HL-60 (cell line): ENCODE results near the gene DLG4.

Experiments
- DNase-seq, 2 experiments: peaks; one replicate each; pipeline ENCODE4 v3.0.0-alpha.2; 2010 to 2020; ENCODE audit warnings: low read depth in 1 of 2, low spot score in 1 of 2
- H3K27ac ChIP-seq: fragments of 250-450 bp; sonication (Bioruptor Pico); replicated peaks from 2 replicates; pipeline ENCODE4 v1.5.1; 2020; ENCODE audit warnings: mild to moderate bottlenecking, moderate library complexity
- H3K27me3 ChIP-seq: fragments of 250-450 bp; sonication (Bioruptor Pico); 2 replicates; pipeline ENCODE4 v1.5.1; 2021; ENCODE audit warnings: mild to moderate bottlenecking, moderate library complexity; ENCODE audit not compliant: insufficient read depth, poor library complexity, severe bottlenecking
- H3K4me3 ChIP-seq: replicated peaks from 2 replicates; pipeline ENCODE4 v1.5.1; 2011; ENCODE audit warnings: mild to moderate bottlenecking, control low read depth, low read length; ENCODE audit not compliant: insufficient read depth
- GABPA ChIP-seq: IDR thresholded peaks from 2 replicates; pipeline ENCODE4 v1.6.1; 2012; ENCODE audit warnings: low read depth
- POLR2AphosphoS5 ChIP-seq: IDR thresholded peaks from 2 replicates; pipeline ENCODE4 v1.6.1; 2012; ENCODE audit warnings: low read depth
- REST ChIP-seq: IDR thresholded peaks from 2 replicates; pipeline ENCODE4 v1.6.1; 2012; ENCODE audit warnings: low read depth; ENCODE audit not compliant: insufficient replicate concordance
- SPI1 ChIP-seq: IDR thresholded peaks from 2 replicates; pipeline ENCODE4 v1.6.1; 2012; ENCODE audit warnings: low read depth, mild to moderate bottlenecking, borderline replicate concordance
- microRNA-seq: library from miRNA; unstranded; fragments of <30 nt; microRNA quantifications from one replicate; pipeline ENCODE4, GENCODE V29; 2018
- TF ChIP-seq, protein P1 (sequence below): IDR thresholded peaks from one replicate; pipeline ENCODE4 v1.5.1; 2011; ENCODE audit warnings: low read length, control low read depth, inconsistent platforms; ENCODE audit not compliant: insufficient read depth

The DLG4 gene

GRCh38 chr17:7139400-7139799, 80.2 kb downstream of the DLG4 start:
- H3K27me3 ChIP-seq: no peaks in the 10 kb centered on the region
- H3K4me3 ChIP-seq: no peak overlapping the region
- H3K27ac ChIP-seq: no peak overlapping the region
- DNase-seq: no peak
- TF ChIP-seq POLR2AphosphoS5: no peak
- no peak for TF ChIP-seq GABPA
- no peak for TF ChIP-seq REST
- no peak for TF ChIP-seq SPI1

DNA sequence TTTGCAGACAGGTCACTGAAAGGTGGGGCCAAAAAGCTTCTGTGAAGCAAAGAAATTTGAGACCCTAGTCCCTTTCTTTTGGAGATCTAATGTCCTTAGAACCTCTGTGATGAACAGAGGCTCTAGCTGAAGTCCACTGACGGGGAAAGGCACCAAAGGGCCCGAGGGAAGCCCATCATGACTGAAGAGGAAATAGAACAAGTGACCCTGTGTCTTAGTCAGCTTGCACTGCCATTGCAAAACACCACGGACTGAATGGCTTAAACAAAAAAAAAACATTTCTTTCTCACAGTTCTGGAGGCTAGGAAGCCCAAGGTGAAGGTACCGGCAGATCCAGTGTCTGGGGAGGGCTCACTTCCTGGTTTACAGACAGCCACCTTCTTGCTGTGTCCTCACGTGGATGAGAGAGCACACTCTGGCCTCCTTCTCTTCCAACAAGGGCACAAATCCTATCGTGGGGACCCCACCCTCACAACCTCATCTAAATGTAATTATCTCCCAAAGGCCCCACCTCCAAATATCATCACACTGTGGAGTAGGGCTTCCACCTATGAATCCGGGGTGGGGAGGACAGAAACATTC, 80.7 kb downstream of the DLG4 start:
- Histone ChIP-seq H3K4me3 (no peak overlapping the region), H3K27me3 (no peaks in the 10 kb centered on the region), H3K27ac (no peak overlapping the region)
- no peak for DNase-seq
- no peak for TF ChIP-seq REST
- no peak for TF ChIP-seq SPI1
- TF ChIP-seq GABPA: no peak
- no peak for TF ChIP-seq POLR2AphosphoS5
- TF ChIP-seq, protein P1, sequence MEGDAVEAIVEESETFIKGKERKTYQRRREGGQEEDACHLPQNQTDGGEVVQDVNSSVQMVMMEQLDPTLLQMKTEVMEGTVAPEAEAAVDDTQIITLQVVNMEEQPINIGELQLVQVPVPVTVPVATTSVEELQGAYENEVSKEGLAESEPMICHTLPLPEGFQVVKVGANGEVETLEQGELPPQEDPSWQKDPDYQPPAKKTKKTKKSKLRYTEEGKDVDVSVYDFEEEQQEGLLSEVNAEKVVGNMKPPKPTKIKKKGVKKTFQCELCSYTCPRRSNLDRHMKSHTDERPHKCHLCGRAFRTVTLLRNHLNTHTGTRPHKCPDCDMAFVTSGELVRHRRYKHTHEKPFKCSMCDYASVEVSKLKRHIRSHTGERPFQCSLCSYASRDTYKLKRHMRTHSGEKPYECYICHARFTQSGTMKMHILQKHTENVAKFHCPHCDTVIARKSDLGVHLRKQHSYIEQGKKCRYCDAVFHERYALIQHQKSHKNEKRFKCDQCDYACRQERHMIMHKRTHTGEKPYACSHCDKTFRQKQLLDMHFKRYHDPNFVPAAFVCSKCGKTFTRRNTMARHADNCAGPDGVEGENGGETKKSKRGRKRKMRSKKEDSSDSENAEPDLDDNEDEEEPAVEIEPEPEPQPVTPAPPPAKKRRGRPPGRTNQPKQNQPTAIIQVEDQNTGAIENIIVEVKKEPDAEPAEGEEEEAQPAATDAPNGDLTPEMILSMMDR: no peak

- H3K27me3 ChIP-seq: no peaks in the 10 kb centered on the region
- H3K4me3 ChIP-seq: no peak overlapping the region
- no peak for DNase-seq
- TF ChIP-seq GABPA (no peak), SPI1 (no peak), POLR2AphosphoS5 (no peak), REST (no peak)
- TF ChIP-seq, protein P1: no peak
- H3K27ac ChIP-seq: no peak overlapping the region
These were observed 82.3 kb downstream of the DLG4 start for GRCh38 chr17:7137171-7137943.

Small RNAs within 50 kb of the gene (microRNA-seq; reads per million reads assigned to microRNA genes)
- gene MIR324: 1,785 reads per million, percentile 90 among the genes with 10 or more reads in this experiment
